Thoracic aorta (tissue), 2 donors: ENCODE data around the gene MYO1D. TPM values are rescaled to one million over a fixed set of nuclear protein-coding genes. Genes with fewer than 3 reads are reported as not detected.

Experiments
- ATAC-seq: fragments of 150-250 bp; one replicate; pipeline ENCODE4 v1.8.0; 2017; ENCODE audit warnings: low read depth; ENCODE audit not compliant: insufficient number of reproducible peaks, low FRiP score
- DNase-seq: peaks from one replicate; pipeline ENCODE4 v3.0.0-alpha.2; 2020; ENCODE audit warnings: low spot score
- H3K27ac ChIP-seq, 2 donors: fragments of 200-600 bp; sonication (generic); 1 replicate in 1 of 2; 2 replicates in 1 of 2; pipeline ENCODE4 v1.5.1; 2016; ENCODE audit warnings: mild to moderate bottlenecking in 2 of 2, moderate library complexity in 2 of 2
- H3K27me3 ChIP-seq: fragments of 200-600 bp; sonication (generic); replicated peaks from 2 replicates; pipeline ENCODE4 v1.6.0; 2016; ENCODE audit warnings: mild to moderate bottlenecking; ENCODE audit not compliant: insufficient read depth
- H3K36me3 ChIP-seq: fragments of 200-600 bp; sonication (generic); one replicate; pipeline ENCODE4 v1.5.1; 2016
- H3K4me1 ChIP-seq, 2 donors: fragments of 200-600 bp; sonication (generic); 1 replicate in 1 of 2; 2 replicates in 1 of 2; pipeline versions ENCODE4 v1.5.1 to v1.6.0; 2016; ENCODE audit warnings: low read depth in 2 of 2, mild to moderate bottlenecking in 1 of 2; ENCODE audit not compliant: control insufficient read depth in 1 of 2
- H3K4me3 ChIP-seq: fragments of 200-600 bp; sonication (generic); 2 replicates; pipeline ENCODE4 v1.5.1; 2016; ENCODE audit warnings: mild to moderate bottlenecking
- H3K9me3 ChIP-seq: fragments of 200-600 bp; sonication (generic); 2 replicates; pipeline ENCODE4 v1.5.1; 2016
- total RNA-seq, 2 donors: library from RNA; depleted of rRNA; stranded (reverse); fragments of >200 nt; gene quantifications; one replicate each; pipeline versions ENCODE4 v1.1.0 to v1.2.3, GENCODE V29; 2016
- TF ChIP-seq, protein P1 (sequence below): fragments of 200-600 bp; sonication (generic); IDR thresholded peaks from one replicate; pipeline ENCODE4 v1.5.1; 2019; ENCODE audit warnings: antibody characterized with exemption

Gene MYO1D
- total RNA-seq, 2 donors from 2014 or later, result 257 to 370 TPM

DNA sequence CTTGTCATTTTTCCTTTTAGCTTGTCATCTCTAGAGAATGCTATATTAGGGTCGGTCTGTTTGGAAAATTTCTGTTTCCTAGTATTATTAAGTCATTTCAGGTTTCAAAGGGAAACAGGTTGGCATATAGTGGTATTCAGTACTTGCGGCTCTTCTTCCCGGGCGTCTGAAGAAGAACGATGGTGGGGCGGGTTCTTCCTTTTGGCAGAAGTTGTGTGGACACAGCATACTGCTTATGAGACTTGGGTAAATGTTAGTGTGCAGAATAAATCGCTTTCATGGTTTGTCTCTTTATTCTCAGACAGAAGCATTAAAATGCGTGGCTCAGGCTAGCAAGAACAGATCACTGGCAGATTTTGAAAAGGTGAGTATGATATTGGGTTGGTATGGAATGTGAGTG, 399.7 kb downstream of the MYO1D start:
- peaks cover 86% of the 10 kb centered on the region for H3K36me3 ChIP-seq
- H3K27me3 ChIP-seq, result no peaks in the 10 kb centered on the region
- ATAC-seq, result no peak
- no peak for DNase-seq
- H3K9me3 ChIP-seq, result no peaks in the 10 kb centered on the region
- no peaks in the 10 kb centered on the region for H3K4me1 ChIP-seq
- H3K27ac ChIP-seq, result no peak overlapping the region
- TF ChIP-seq, protein P1, sequence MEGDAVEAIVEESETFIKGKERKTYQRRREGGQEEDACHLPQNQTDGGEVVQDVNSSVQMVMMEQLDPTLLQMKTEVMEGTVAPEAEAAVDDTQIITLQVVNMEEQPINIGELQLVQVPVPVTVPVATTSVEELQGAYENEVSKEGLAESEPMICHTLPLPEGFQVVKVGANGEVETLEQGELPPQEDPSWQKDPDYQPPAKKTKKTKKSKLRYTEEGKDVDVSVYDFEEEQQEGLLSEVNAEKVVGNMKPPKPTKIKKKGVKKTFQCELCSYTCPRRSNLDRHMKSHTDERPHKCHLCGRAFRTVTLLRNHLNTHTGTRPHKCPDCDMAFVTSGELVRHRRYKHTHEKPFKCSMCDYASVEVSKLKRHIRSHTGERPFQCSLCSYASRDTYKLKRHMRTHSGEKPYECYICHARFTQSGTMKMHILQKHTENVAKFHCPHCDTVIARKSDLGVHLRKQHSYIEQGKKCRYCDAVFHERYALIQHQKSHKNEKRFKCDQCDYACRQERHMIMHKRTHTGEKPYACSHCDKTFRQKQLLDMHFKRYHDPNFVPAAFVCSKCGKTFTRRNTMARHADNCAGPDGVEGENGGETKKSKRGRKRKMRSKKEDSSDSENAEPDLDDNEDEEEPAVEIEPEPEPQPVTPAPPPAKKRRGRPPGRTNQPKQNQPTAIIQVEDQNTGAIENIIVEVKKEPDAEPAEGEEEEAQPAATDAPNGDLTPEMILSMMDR, result no peak
- H3K4me3 ChIP-seq, result no peak overlapping the region

- no peak overlapping the region for H3K27ac ChIP-seq
- H3K27me3 ChIP-seq, result no peaks in the 10 kb centered on the region
- H3K4me3 ChIP-seq, result no peak overlapping the region
- no peak for DNase-seq
- ATAC-seq, result no peak
- TF ChIP-seq, protein P1, result no peak
- no peaks in the 10 kb centered on the region for H3K4me1 ChIP-seq
- H3K9me3 ChIP-seq, result no peaks in the 10 kb centered on the region
- H3K36me3 ChIP-seq, result peaks cover 82% of the 10 kb centered on the region
Observed at GRCh38 chr17:32475258-32475657, 401.7 kb downstream of the MYO1D start.

DNA sequence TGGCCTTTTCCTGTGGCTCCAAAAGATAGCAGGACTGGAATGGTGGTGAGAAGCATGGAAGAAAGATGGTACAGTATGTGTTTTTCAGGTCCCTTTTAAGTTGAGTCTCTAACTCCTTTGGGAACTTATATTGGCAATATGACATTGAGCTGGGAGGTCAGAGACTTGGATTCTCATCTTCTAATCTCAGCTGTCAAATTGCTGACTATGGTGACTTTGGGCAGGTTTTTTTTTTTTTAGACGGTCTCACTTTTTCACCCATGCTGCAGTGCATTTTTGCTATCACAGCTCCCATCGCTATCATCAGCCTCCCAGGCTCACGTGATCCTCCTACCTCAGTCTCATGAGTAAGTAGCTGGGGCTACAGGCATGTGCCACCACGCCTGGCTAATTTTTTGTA, 405.3 kb downstream of the MYO1D start:
- TF ChIP-seq, protein P1, result no peak
- ATAC-seq (no peak), DNase-seq (no peak)
- no peaks in the 10 kb centered on the region for H3K27me3 ChIP-seq
- H3K27ac ChIP-seq, result no peak overlapping the region
- no peak overlapping the region for H3K4me3 ChIP-seq
- H3K9me3 ChIP-seq, result no peaks in the 10 kb centered on the region
- no peaks in the 10 kb centered on the region for H3K4me1 ChIP-seq
- peaks cover 71% of the 10 kb centered on the region for H3K36me3 ChIP-seq

GRCh38 chr17:32470405-32471167, 406.3 kb downstream of the MYO1D start:
- no peaks in the 10 kb centered on the region for H3K27me3 ChIP-seq
- ATAC-seq (no peak), DNase-seq (no peak)
- TF ChIP-seq, protein P1, result no peak
- no peak overlapping the region for H3K27ac ChIP-seq
- H3K36me3 ChIP-seq, result peaks cover 65% of the 10 kb centered on the region
- no peaks in the 10 kb centered on the region for H3K4me1 ChIP-seq
- no peak overlapping the region for H3K4me3 ChIP-seq
- H3K9me3 ChIP-seq, result no peaks in the 10 kb centered on the region

DNA sequence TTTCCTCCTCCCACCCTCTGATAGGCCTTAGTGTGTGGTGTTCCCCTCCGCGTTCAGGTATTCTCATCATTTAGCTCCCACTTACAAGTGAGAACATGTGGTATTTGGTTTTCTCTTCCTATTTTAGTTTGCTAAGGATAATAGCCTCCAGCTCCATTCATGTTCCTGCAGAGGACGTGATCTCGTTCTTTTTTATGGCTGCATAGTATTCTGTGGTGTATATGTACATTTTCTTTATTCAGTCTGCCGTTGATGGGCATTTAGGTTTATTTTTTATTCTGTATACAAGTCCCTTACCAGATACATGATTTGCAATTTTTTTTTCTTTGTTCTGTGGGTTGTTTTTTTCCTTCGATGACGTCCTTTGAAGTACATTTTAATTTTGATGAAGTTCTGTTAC, 409.0 kb downstream of the MYO1D start:
- TF ChIP-seq, protein P1, result no peak

More for the DNA sequence above, 409.0 kb downstream of the MYO1D start:
- Histone ChIP-seq H3K4me3 (no peak overlapping the region), H3K4me1 (no peaks in the 10 kb centered on the region), H3K36me3 (peaks cover 53% of the 10 kb centered on the region), H3K27me3 (no peaks in the 10 kb centered on the region), H3K9me3 (no peaks in the 10 kb centered on the region), H3K27ac (no peak overlapping the region)
- ATAC-seq, result no peak
- DNase-seq, result no peak
